BLaER1 (cell line): ENCODE results near the gene TMEM248.
"Not testable (repeated sequence)": the region's sequence is repeated elsewhere in the genome, so short reads cannot be mapped to it uniquely, and the experiment has no call there.

Source experiments
- H3K27ac ChIP-seq: shearing (Covaris generic); formaldehyde crosslinking; 2 replicates; pipeline ENCODE4 v1.8.1; 2022
- H3K27me3 ChIP-seq: shearing (Covaris generic); formaldehyde crosslinking; 2 replicates; pipeline ENCODE4 v1.8.1; 2022
- H3K36me3 ChIP-seq: shearing (Covaris generic); formaldehyde crosslinking; 2 replicates; pipeline ENCODE4 v1.8.1; 2022
- H3K4me1 ChIP-seq: shearing (Covaris generic); formaldehyde crosslinking; 2 replicates; pipeline ENCODE4 v1.8.1; 2022
- H3K4me2 ChIP-seq: shearing (Covaris generic); formaldehyde crosslinking; 2 replicates; pipeline ENCODE4 v1.8.1; 2022
- H3K4me3 ChIP-seq: shearing (Covaris generic); formaldehyde crosslinking; 2 replicates; pipeline ENCODE4 v1.8.1; 2022
- H3K9ac ChIP-seq: shearing (Covaris generic); formaldehyde crosslinking; 2 replicates; pipeline ENCODE4 v1.8.1; 2022
- H3K9me3 ChIP-seq: shearing (Covaris generic); formaldehyde crosslinking; 2 replicates; pipeline ENCODE4 v1.8.1; 2022
- H4K20me1 ChIP-seq: shearing (Covaris generic); formaldehyde crosslinking; 2 replicates; pipeline ENCODE4 v1.8.1; 2022
- Cebpa-rat ChIP-seq: shearing (Covaris generic); IDR thresholded peaks from 2 replicates; pipeline ENCODE4 v1.8.1; 2022

The TMEM248 gene

GRCh38 chr7:66960192-66960591, 39.2 kb downstream of the TMEM248 start:
- no peak overlapping the region for H3K9ac ChIP-seq
- peaks cover 66% of the 10 kb centered on the region for H3K36me3 ChIP-seq
- H3K4me1 ChIP-seq = peaks cover 7% of the 10 kb centered on the region; the same call in 1 of the 2 replicates
- H3K27me3 ChIP-seq = no peaks in the 10 kb centered on the region
- no peak overlapping the region for H3K4me2 ChIP-seq
- H4K20me1 ChIP-seq = peaks cover 8% of the 10 kb centered on the region; the same call in 1 of the 2 replicates
- no peaks in the 10 kb centered on the region for H3K9me3 ChIP-seq
- no peak overlapping the region for H3K4me3 ChIP-seq
- H3K27ac ChIP-seq = no peak overlapping the region
- TF ChIP-seq Cebpa-rat = no peak

DNA sequence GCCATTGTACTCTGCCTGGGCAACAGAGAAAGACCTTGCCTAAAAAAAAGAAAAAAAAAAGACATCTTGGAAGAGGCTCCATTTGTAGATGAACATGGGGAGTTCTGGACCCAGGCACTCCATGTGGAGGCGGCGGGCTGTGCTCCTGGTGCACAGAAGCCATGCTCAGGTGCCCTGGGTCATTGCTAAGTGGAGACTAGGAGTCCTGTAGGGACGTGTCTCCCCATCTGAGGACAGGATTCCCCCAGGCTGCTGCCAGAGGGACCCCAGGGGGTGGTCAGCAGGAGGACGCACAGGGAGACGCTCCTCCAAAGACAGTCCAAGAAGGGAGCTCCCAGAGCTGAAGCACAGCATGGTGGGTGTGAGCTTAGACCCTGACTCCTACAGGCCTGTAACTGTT, 40.1 kb downstream of the TMEM248 start:
- Histone ChIP-seq H3K9ac (no peak overlapping the region), H3K27ac (no peak overlapping the region), H3K4me1 (peaks cover 7% of the 10 kb centered on the region; the same call in 1 of the 2 replicates), H4K20me1 (peaks cover 8% of the 10 kb centered on the region; the same call in 1 of the 2 replicates), H3K36me3 (peaks cover 57% of the 10 kb centered on the region), H3K4me2 (no peak overlapping the region), H3K27me3 (no peaks in the 10 kb centered on the region), H3K9me3 (no peaks in the 10 kb centered on the region), H3K4me3 (no peak overlapping the region)
- no peak for TF ChIP-seq Cebpa-rat

- Histone ChIP-seq H3K4me3 (no peak overlapping the region), H3K27ac (no peak overlapping the region)
Observed at GRCh38 chr7:66964411-66964810, 43.4 kb downstream of the TMEM248 start.

GRCh38 chr7:66967029-66967428, 46.0 kb downstream of the TMEM248 start:
- Histone ChIP-seq H3K4me1 (peaks cover 7% of the 10 kb centered on the region; the same call in 1 of the 2 replicates), H3K9ac (no peak overlapping the region), H3K9me3 (no peaks in the 10 kb centered on the region), H3K4me2 (no peak overlapping the region), H4K20me1 (no peaks in the 10 kb centered on the region), H3K4me3 (no peak overlapping the region), H3K36me3 (0 out of 2 replicates have a peak, but pooled peaks cover 4% of the 10 kb centered on the region), H3K27ac (no peak overlapping the region), H3K27me3 (no peaks in the 10 kb centered on the region)
- TF ChIP-seq Cebpa-rat = no peak

More at GRCh38 chr7:66964411-66964810, 43.4 kb downstream of the TMEM248 start:
- Histone ChIP-seq H3K9ac (no peak overlapping the region), H3K27me3 (no peaks in the 10 kb centered on the region), H4K20me1 (no peaks in the 10 kb centered on the region), H3K4me1 (peaks cover 7% of the 10 kb centered on the region; the same call in 1 of the 2 replicates), H3K4me2 (peak overlapping the region; percentile 2; the same call in 1 of the 2 replicates), H3K36me3 (peaks cover 25% of the 10 kb centered on the region), H3K9me3 (no peaks in the 10 kb centered on the region)
- TF ChIP-seq Cebpa-rat = no peak

- H3K4me2 ChIP-seq, H3K36me3 ChIP-seq, H4K20me1 ChIP-seq, H3K27me3 ChIP-seq, H3K4me1 ChIP-seq, H3K4me3 ChIP-seq, H3K27ac ChIP-seq, H3K9ac ChIP-seq, H3K9me3 ChIP-seq: not testable (repeated sequence)
Observed at GRCh38 chr7:66969001-66969400, 48.0 kb downstream of the TMEM248 start.

GRCh38 chr7:66970310-66970709, 49.3 kb downstream of the TMEM248 start:
- Histone ChIP-seq H3K27me3 (no peaks in the 10 kb centered on the region), H3K4me2 (no peak overlapping the region), H3K9ac (no peak overlapping the region), H3K9me3 (peaks cover 7% of the 10 kb centered on the region), H3K36me3 (no peaks in the 10 kb centered on the region), H3K4me3 (no peak overlapping the region), H4K20me1 (no peaks in the 10 kb centered on the region), H3K4me1 (no peaks in the 10 kb centered on the region), H3K27ac (no peak overlapping the region)
- TF ChIP-seq Cebpa-rat = no peak

DNA sequence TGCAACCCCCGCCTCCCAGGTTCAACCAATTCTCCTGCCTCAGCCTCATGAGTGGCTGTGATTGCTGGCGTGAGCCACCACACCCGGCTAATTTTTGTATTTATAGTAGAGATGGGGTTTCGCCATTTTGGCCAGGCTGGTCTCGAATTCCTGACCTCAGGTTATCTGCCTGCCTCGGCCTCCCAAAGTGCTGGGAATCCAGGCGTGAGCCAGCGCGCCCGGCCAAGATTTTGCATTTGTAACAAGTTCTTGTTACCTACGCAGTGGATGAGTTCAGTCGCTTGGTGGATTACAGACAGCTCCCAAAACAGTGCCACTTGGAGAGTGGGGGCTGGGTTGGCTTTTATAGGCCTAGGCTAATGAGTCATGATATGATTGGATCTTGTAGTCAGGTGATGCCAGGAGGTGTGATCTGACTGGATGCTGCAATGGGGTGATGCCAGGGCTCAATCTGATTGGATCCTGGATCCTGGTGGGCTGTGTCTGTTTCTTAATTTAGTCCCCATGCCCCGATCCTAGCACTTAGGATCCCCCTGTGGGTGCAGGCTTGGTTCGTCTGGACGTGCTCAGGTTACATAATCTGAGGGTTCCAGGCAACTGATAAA, 54.1 kb downstream of the TMEM248 start:
- TF ChIP-seq Cebpa-rat = no peak
- H4K20me1 ChIP-seq = no peaks in the 10 kb centered on the region
- no peaks in the 10 kb centered on the region for H3K4me1 ChIP-seq
- 0 out of 2 replicates have a peak, but pooled peaks cover 2% of the 10 kb centered on the region for H3K36me3 ChIP-seq
- no peak overlapping the region for H3K9ac ChIP-seq
- H3K4me3 ChIP-seq = no peak overlapping the region
- no peak overlapping the region for H3K4me2 ChIP-seq
- H3K27ac ChIP-seq = no peak overlapping the region
- H3K9me3 ChIP-seq = peaks cover 26% of the 10 kb centered on the region
- no peaks in the 10 kb centered on the region for H3K27me3 ChIP-seq

- peaks cover 47% of the 10 kb centered on the region for H3K9me3 ChIP-seq
- not testable (repeated sequence) for H3K4me3 ChIP-seq, H3K27me3 ChIP-seq, H3K4me2 ChIP-seq, H4K20me1 ChIP-seq, H3K9ac ChIP-seq, H3K4me1 ChIP-seq, H3K27ac ChIP-seq, H3K36me3 ChIP-seq
Observed at GRCh38 chr7:66978312-66978711, 57.3 kb downstream of the TMEM248 start.

GRCh38 chr7:66979013-66979412, 58.0 kb downstream of the TMEM248 start:
- peaks cover 47% of the 10 kb centered on the region for H3K9me3 ChIP-seq
- not testable (repeated sequence) for H3K27me3 ChIP-seq, H3K4me1 ChIP-seq, H3K4me2 ChIP-seq, H4K20me1 ChIP-seq, H3K4me3 ChIP-seq, H3K27ac ChIP-seq, H3K9ac ChIP-seq, H3K36me3 ChIP-seq

- not testable (repeated sequence) for H3K9ac ChIP-seq, H3K36me3 ChIP-seq, H3K4me1 ChIP-seq, H4K20me1 ChIP-seq, H3K4me2 ChIP-seq, H3K27ac ChIP-seq, H3K27me3 ChIP-seq
- Histone ChIP-seq H3K4me3 (0 out of 2 replicates have a peak overlapping the region, but pooled peaks have one; percentile 14), H3K9me3 (peaks cover 39% of the 10 kb centered on the region)
Observed at GRCh38 chr7:66980336-66980735, 59.3 kb downstream of the TMEM248 start.

- not testable (repeated sequence) for H3K27ac ChIP-seq, H3K27me3 ChIP-seq, H3K4me3 ChIP-seq, H3K4me2 ChIP-seq, H3K9me3 ChIP-seq, H4K20me1 ChIP-seq, H3K9ac ChIP-seq
- peaks cover 12% of the 10 kb centered on the region for H3K4me1 ChIP-seq
- peaks cover 64% of the 10 kb centered on the region for H3K36me3 ChIP-seq
Observed at GRCh38 chr7:66989552-66989951, 68.5 kb downstream of the TMEM248 start.

GRCh38 chr7:66994051-66994450, 73.0 kb downstream of the TMEM248 start:
- H3K4me1 ChIP-seq = peaks cover 18% of the 10 kb centered on the region
- not testable (repeated sequence) for H3K27me3 ChIP-seq, H4K20me1 ChIP-seq, H3K27ac ChIP-seq, H3K9me3 ChIP-seq, H3K9ac ChIP-seq
- peaks cover 48% of the 10 kb centered on the region for H3K36me3 ChIP-seq
- H3K4me2 ChIP-seq = peak overlapping the region; percentile 83
- H3K4me3 ChIP-seq = peak overlapping the region; percentile 83; the same call in 1 of the 2 replicates

DNA sequence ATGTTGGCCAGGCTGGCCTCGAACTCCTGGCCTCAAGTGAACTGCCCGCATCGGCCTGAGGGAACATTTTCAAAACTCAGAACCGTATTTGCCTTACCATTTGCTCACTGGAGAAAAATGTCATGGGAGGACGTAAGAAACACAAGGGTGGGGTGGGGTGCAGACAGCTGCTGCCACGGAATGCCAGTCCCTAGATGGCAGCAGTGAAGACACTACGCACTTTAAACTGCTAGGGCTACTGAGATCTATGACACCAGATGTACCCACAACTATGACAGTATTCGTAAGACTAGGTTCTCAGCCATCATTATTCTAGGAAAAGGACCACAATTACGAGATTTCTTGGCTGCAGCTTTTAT, 73.6 kb downstream of the TMEM248 start:
- not testable (repeated sequence) for H4K20me1 ChIP-seq, H3K27me3 ChIP-seq, H3K9me3 ChIP-seq
- Histone ChIP-seq H3K4me2 (peak overlapping the region; percentile 83), H3K27ac (peak overlapping the region; percentile 79; the same call in 1 of the 2 replicates), H3K4me1 (peaks cover 18% of the 10 kb centered on the region), H3K4me3 (peak overlapping the region; percentile 83), H3K36me3 (peaks cover 48% of the 10 kb centered on the region), H3K9ac (peak overlapping the region; percentile 86)

DNA sequence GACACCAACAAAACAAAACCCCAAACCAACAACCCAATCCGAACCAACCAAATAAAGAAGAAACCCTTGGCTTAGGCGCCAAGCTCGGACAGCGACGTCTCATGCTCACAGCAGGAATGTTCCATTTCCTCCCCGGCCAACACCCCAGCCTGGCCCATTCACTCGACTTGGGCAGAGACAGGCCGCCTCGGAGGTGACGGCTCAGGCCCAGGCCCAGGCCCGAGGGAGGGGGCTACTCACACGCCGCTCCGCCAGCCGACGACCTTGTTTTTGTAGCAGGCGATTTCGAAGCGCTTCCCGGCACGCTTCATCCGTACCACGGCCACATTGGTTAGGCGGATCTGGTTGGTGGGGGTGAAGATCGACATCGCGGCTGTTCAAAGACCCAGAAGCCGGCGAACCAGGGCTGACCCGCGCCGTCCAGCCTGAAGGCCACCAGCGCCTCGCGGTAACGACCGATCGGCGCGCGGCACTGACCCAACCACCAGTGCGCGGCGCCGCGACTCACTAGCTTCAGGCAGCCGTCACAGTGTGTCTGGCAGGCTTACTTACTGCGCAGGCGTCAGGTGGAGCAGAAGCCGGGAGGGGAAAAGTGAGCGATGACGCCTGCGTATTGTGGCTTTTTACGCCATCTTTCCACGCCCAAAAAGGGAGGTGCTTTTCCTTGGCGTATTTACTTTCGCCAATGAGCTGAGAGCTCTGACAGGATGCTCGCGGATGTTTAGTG, 74.2 kb downstream of the TMEM248 start, which contains the start of gene SBDS:
Gene SBDS, minus strand, starts transcription at position 537 of the 727 bp plus-strand sequence. Its CDS starts 169 bp downstream, at position 368.
- H3K4me2 ChIP-seq = peak within 1 kb of the TSS; percentile 83
- peak within 1 kb of the TSS; percentile 88 for H3K9ac ChIP-seq
- not testable (repeated sequence) for H3K9me3 ChIP-seq, H4K20me1 ChIP-seq, H3K27me3 ChIP-seq
- H3K4me1 ChIP-seq = peaks cover 18% of the 10 kb centered on the region
- H3K27ac ChIP-seq = peak within 1 kb of the TSS; percentile 79
- peak within 1 kb of the TSS; percentile 83 for H3K4me3 ChIP-seq
- H3K36me3 ChIP-seq = peaks cover 50% of the 10 kb centered on the region
